MM.1S (cell line): ENCODE measurements around the gene SLC6A19.

Source experiments
- DNase-seq: peaks from one replicate; pipeline ENCODE4 v3.0.0-alpha.2; 2015
- H2AFZ ChIP-seq: fragments of 300-600 bp; sonication (generic); 2 replicates; pipeline ENCODE4 v1.6.0; 2016; ENCODE audit warnings: antibody characterized with exemption, low read length
- H3F3A ChIP-seq: fragments of 300-600 bp; sonication (generic); 2 replicates; pipeline ENCODE4 v1.6.1; 2016; ENCODE audit warnings: mild to moderate bottlenecking, antibody characterized with exemption, low read length, moderate library complexity, mixed read lengths; ENCODE audit not compliant: insufficient read depth
- H3K27ac ChIP-seq: fragments of 300-600 bp; sonication (generic); 2 replicates; pipeline ENCODE4 v1.5.1; 2016; ENCODE audit warnings: mild to moderate bottlenecking, low read length
- H3K27me3 ChIP-seq: fragments of 300-600 bp; sonication (generic); replicated peaks from 2 replicates; pipeline ENCODE4 v1.6.0; 2016; ENCODE audit warnings: low read length; ENCODE audit not compliant: insufficient read depth
- H3K36me3 ChIP-seq: fragments of 300-600 bp; sonication (generic); replicated peaks from 2 replicates; pipeline ENCODE4 v1.6.1; 2016; ENCODE audit warnings: mild to moderate bottlenecking, low read length, mixed read lengths; ENCODE audit not compliant: insufficient read depth
- H3K4me1 ChIP-seq: fragments of 300-600 bp; sonication (generic); 2 replicates; pipeline ENCODE4 v1.6.1; 2016; ENCODE audit warnings: low read length, mixed read lengths
- H3K4me2 ChIP-seq: fragments of 300-600 bp; sonication (generic); 2 replicates; pipeline ENCODE4 v1.6.0; 2016; ENCODE audit warnings: low read depth, low read length
- H3K4me3 ChIP-seq: fragments of 300-600 bp; sonication (generic); 2 replicates; pipeline ENCODE4 v1.5.1; 2016; ENCODE audit warnings: low read length, mixed read lengths
- H3K79me2 ChIP-seq: fragments of 300-600 bp; sonication (generic); 2 replicates; pipeline ENCODE4 v1.6.1; 2016; ENCODE audit warnings: mixed run types, low read length, mixed read lengths
- H3K9ac ChIP-seq: fragments of 300-600 bp; sonication (generic); 2 replicates; pipeline ENCODE4 v1.6.1; 2016; ENCODE audit warnings: low read length, mixed read lengths
- H3K9me2 ChIP-seq: fragments of 300-600 bp; sonication (generic); replicated peaks from 2 replicates; pipeline ENCODE4 v1.6.1; 2016; ENCODE audit warnings: mild to moderate bottlenecking, low read length, mixed read lengths; ENCODE audit not compliant: insufficient read depth
- H3K9me3 ChIP-seq: fragments of 300-600 bp; sonication (generic); replicated peaks from 2 replicates; pipeline ENCODE4 v1.6.1; 2016; ENCODE audit warnings: mild to moderate bottlenecking, low read length, mixed read lengths; ENCODE audit not compliant: insufficient read depth
- H4K20me1 ChIP-seq: fragments of 300-600 bp; sonication (generic); 2 replicates; pipeline ENCODE4 v1.6.1; 2016; ENCODE audit warnings: mild to moderate bottlenecking, low read length, moderate library complexity, mixed read lengths; ENCODE audit not compliant: insufficient read depth
- CTCF ChIP-seq: fragments of 300-600 bp; sonication (generic); IDR thresholded peaks from 2 replicates; pipeline ENCODE4 v1.5.1; 2016; ENCODE audit warnings: antibody characterized with exemption, low read length, mixed read lengths
- EZH2 ChIP-seq: fragments of 300-600 bp; sonication (generic); optimal IDR thresholded peaks from 2 replicates; pipeline ENCODE3; 2017; ENCODE audit warnings: low read depth, mild to moderate bottlenecking, antibody characterized with exemption, low read length, mixed read lengths
- EZH2phosphoT487 ChIP-seq: fragments of 300-600 bp; sonication (generic); IDR thresholded peaks from 2 replicates; pipeline ENCODE4 v1.6.1; 2018; ENCODE audit warnings: antibody characterized with exemption, low read length

SLC6A19 gene

GRCh38 chr5:1176473-1177391, 24.7 kb upstream of the SLC6A19 start:
- H3F3A ChIP-seq: no peaks in the 10 kb centered on the region
- no peaks in the 10 kb centered on the region for H4K20me1 ChIP-seq
- H3K27ac ChIP-seq: no peak overlapping the region
- H2AFZ ChIP-seq: no peak overlapping the region
- no peak overlapping the region for H3K9ac ChIP-seq
- no peaks in the 10 kb centered on the region for H3K36me3 ChIP-seq
- H3K4me2 ChIP-seq: no peak overlapping the region
- no peaks in the 10 kb centered on the region for H3K27me3 ChIP-seq
- H3K4me3 ChIP-seq: no peak overlapping the region
- no peaks in the 10 kb centered on the region for H3K79me2 ChIP-seq
- TF ChIP-seq CTCF (no peak), EZH2 (no peak), EZH2phosphoT487 (no peak)
- no peaks in the 10 kb centered on the region for H3K9me2 ChIP-seq
- DNase-seq: no peak
- H3K4me1 ChIP-seq: 0 out of 2 replicates have a peak, but pooled peaks cover 7% of the 10 kb centered on the region
- no peaks in the 10 kb centered on the region for H3K9me3 ChIP-seq

DNA sequence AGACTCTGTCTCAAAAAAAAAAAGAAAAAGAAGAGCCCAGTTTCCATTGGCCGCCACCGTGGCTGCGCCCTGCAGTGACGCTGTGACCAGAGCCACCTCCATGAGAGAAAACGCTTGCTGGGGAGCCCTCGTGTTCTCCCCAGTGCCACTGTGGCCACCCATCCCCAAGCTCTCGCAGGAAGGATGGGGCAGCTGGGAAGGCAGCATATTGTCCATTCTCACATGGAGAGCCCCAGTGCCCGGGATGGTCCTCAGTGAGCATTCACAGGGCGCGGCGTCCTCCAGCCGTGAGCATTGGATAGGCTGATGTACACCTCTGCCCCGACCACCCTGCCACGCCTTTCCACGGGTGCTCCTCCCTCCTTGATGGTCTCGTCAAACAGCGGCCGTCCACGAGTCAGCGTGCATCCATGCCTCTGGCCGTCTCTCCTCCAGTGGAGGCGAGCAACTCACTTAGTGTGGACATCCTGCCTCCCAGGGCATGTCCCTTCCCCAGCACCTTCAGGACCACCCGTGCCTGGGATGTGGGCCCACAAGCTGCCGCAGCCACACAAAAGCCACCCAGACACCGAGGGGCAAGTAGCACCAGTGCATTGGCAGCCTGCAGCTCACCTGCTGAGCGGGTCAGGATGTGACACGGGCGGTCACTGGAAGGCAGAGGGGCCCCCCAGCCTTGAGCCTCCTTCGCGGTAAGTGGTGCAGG, 23.4 kb upstream of the SLC6A19 start:
- Histone ChIP-seq H3K4me1 (0 out of 2 replicates have a peak, but pooled peaks cover 7% of the 10 kb centered on the region), H3K36me3 (no peaks in the 10 kb centered on the region), H3K9me3 (no peaks in the 10 kb centered on the region), H2AFZ (no peak overlapping the region), H4K20me1 (no peaks in the 10 kb centered on the region), H3K4me2 (no peak overlapping the region), H3K27ac (no peak overlapping the region), H3K4me3 (no peak overlapping the region), H3K27me3 (no peaks in the 10 kb centered on the region), H3K9me2 (no peaks in the 10 kb centered on the region), H3K9ac (no peak overlapping the region), H3K79me2 (no peaks in the 10 kb centered on the region), H3F3A (no peaks in the 10 kb centered on the region)
- TF ChIP-seq EZH2 (no peak), CTCF (no peak), EZH2phosphoT487 (no peak)
- DNase-seq: no peak

GRCh38 chr5:1178529-1179382, 22.6 kb upstream of the SLC6A19 start:
- H3K9me3 ChIP-seq: no peaks in the 10 kb centered on the region
- H3K4me2 ChIP-seq: no peak overlapping the region
- no peaks in the 10 kb centered on the region for H3K9me2 ChIP-seq
- H3K4me1 ChIP-seq: 0 out of 2 replicates have a peak, but pooled peaks cover 7% of the 10 kb centered on the region
- H3K27me3 ChIP-seq: no peaks in the 10 kb centered on the region
- no peak overlapping the region for H3K27ac ChIP-seq
- H3K4me3 ChIP-seq: no peak overlapping the region
- no peak for TF ChIP-seq EZH2
- no peak for TF ChIP-seq CTCF
- TF ChIP-seq EZH2phosphoT487: no peak
- H3K9ac ChIP-seq: no peak overlapping the region
- H4K20me1 ChIP-seq: no peaks in the 10 kb centered on the region
- H2AFZ ChIP-seq: no peak overlapping the region
- DNase-seq: no peak
- H3F3A ChIP-seq: no peaks in the 10 kb centered on the region
- no peaks in the 10 kb centered on the region for H3K36me3 ChIP-seq
- H3K79me2 ChIP-seq: no peaks in the 10 kb centered on the region
